Measurements from ENCODE around the gene FBXW4. TPM values are rescaled to one million over a fixed set of nuclear protein-coding genes. Genes with fewer than 3 reads are reported as not detected.

Gene FBXW4
- total and polyA plus RNA-seq, 10 of the 15 experiments (the other 5 are each of a cell fraction or from before 2014, with no cell fraction given) = 5.7 to 42.0 (median 27.5) TPM

DNA sequence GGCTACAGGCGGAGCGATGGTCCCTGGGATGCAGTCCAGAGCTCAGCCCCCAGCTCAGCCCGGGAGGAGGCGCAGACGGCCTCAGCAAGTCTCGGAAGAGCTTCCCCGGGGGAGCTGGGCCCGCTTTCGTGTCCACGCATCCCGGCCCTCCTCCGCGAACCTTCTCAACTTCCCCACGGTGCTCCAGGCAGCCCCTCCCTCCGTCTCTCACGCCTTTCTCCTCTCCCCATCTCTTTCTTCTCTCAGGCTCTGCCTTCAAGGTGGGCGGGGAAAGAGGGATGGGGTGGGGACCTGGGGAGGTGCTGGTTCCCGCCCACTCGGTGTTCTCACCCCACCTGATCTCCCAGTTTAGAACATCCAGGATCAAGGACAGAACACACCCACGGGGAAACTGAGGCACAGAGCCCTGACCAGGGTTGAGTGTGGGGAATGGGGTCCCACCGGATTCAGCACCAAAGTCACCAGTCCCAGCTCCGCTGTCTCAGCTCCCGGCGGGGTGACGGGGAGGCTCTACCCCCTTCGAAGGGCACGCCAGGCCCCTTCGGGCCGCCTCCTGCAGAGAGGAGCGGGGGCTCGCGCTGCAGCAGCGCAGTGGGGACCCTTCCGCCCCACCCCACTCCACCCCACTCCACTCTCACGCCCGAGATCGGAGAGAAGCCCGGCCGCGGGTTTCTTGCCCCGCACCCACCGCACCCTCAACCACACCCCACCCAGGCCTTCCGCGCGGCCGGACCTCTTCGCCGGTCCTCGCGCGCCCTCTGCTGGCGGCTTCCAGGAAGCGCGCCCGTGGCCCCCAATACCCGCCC is 125.1 kb downstream of the FBXW4 start (continued):
- TF ChIP-seq RBBP5 (conservative IDR thresholded peaks at IDR 0.05) (no peak), TARDBP (IDR thresholded peaks at IDR 0.05; ENCODE audit: borderline replicate concordance) (no peak), ATF7 (IDR thresholded peaks at IDR 0.05; ENCODE audit: low read depth) (no peak), RAD21 (IDR thresholded peaks at IDR 0.05; ENCODE audit: insufficient read depth, low read depth, low read length) (peak; percentile 78), STAT3 (IDR thresholded peaks at IDR 0.05; ENCODE audit: low read depth, low read length) (no peak), IRF3 (IDR thresholded peaks at IDR 0.05) (no peak), SRF (IDR thresholded peaks at IDR 0.05; ENCODE audit: low read depth in 2 of 2, low read length in 2 of 2) (no peak), MYB (IDR thresholded peaks at IDR 0.05; ENCODE audit: borderline replicate concordance, low read depth, low read length) (no peak), CHD1 (IDR thresholded peaks at IDR 0.05; ENCODE audit: low read depth, low read length) (no peak), BRCA1 (IDR thresholded peaks at IDR 0.05; ENCODE audit: low read depth, low read length) (no peak), IRF4 (IDR thresholded peaks at IDR 0.05; ENCODE audit: low read depth, low read length) (no peak), PAX5 (IDR thresholded peaks at IDR 0.05; ENCODE audit: borderline replicate concordance, low read depth, low read length) (0 out of 2 replicates have a peak, but pooled peaks have one; percentile 6), NFYB (IDR thresholded peaks at IDR 0.05; ENCODE audit: insufficient read depth, low read depth, low read length) (no peak), PKNOX1 (IDR thresholded peaks at IDR 0.05) (no peak), TBL1XR1 (IDR thresholded peaks at IDR 0.05; ENCODE audit: low read depth, low read length) (no peak), GABPA (IDR thresholded peaks at IDR 0.05; ENCODE audit: low read depth) (no peak), SREBF2 (IDR thresholded peaks at IDR 0.05; ENCODE audit: low read length) (no peak), MEF2A (IDR thresholded peaks at IDR 0.05; ENCODE audit: insufficient read depth, low read depth, low read length) (no peak), CBX3 (IDR thresholded peaks at IDR 0.05; ENCODE audit: borderline replicate concordance, low read depth) (no peak), NFIC (IDR thresholded peaks at IDR 0.05; ENCODE audit: low read depth, low read length) (no peak), REST (IDR thresholded peaks at IDR 0.05; ENCODE audit: low read depth, low read length) (no peak), ESRRA (IDR thresholded peaks at IDR 0.05; ENCODE audit: low read length) (no peak)
- TF ChIP-seq, protein P1, sequence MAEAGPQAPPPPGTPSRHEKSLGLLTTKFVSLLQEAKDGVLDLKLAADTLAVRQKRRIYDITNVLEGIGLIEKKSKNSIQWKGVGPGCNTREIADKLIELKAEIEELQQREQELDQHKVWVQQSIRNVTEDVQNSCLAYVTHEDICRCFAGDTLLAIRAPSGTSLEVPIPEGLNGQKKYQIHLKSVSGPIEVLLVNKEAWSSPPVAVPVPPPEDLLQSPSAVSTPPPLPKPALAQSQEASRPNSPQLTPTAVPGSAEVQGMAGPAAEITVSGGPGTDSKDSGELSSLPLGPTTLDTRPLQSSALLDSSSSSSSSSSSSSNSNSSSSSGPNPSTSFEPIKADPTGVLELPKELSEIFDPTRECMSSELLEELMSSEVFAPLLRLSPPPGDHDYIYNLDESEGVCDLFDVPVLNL (IDR thresholded peaks at IDR 0.05; ENCODE audit: low read depth, low read length) = no peak

Measured in GM12878 (cell line).